Psoas muscle (tissue), 8 donors: ENCODE measurements around the gene ABR. TPM values are rescaled to one million over a fixed set of nuclear protein-coding genes. Genes with fewer than 3 reads are reported as not detected.

Experiments
- ATAC-seq, 4 donors: fragments of 200-7000 bp; cut with Tn5 transposase; one replicate each; pipeline ENCODE4 v1.9.1; 2020; ENCODE audit warnings: moderate library complexity in 3 of 4, mild to moderate bottlenecking in 2 of 4
- DNase-seq, 2 donors: peaks; one replicate each; pipeline ENCODE4 v3.0.0-alpha.2; 2020
- H3K27ac ChIP-seq: fragments of 200-600 bp; one replicate; pipeline ENCODE4 v1.8.0; 2022
- H3K27me3 ChIP-seq, 3 donors: fragments of 200-600 bp in 1 of 3; one replicate each; pipeline versions ENCODE4 v1.6.1 to v1.8.0; 2013 to 2022; ENCODE audit warnings: low read length in 2 of 3, mild to moderate bottlenecking in 2 of 3, moderate library complexity in 1 of 3; ENCODE audit not compliant: insufficient read depth in 3 of 3
- H3K36me3 ChIP-seq, 2 donors: fragments of 200-600 bp in 1 of 2; one replicate each; pipeline versions ENCODE4 v1.6.1 to v1.8.0; 2013 to 2022; ENCODE audit warnings: low read depth in 1 of 2, mild to moderate bottlenecking in 1 of 2, moderate library complexity in 1 of 2; ENCODE audit not compliant: insufficient read depth in 1 of 2
- H3K4me1 ChIP-seq: fragments of 200-600 bp; one replicate; pipeline ENCODE4 v1.8.0; 2022
- H3K4me3 ChIP-seq: fragments of 200-600 bp; one replicate; pipeline ENCODE4 v1.8.0; 2022; ENCODE audit warnings: mild to moderate bottlenecking
- H3K9me3 ChIP-seq: fragments of 200-600 bp; one replicate; pipeline ENCODE4 v1.8.0; 2022
- CTCF ChIP-seq: fragments of 200-600 bp; IDR thresholded peaks from one replicate; pipeline ENCODE4 v1.8.0; 2022; ENCODE audit warnings: antibody characterized with exemption
- WGBS, 3 donors: extraction: QIAGEN DNeasy Blood & Tissue Kit; methylation state at CpG; one replicate each; pipeline versions ENCODE4 v1.1.6 to v1.1.7; 2013; 5-methylcytosine and 5-hydroxymethylcytosine counted together
- intact Hi-C, 2 donors: fragments of 100-400 bp; cut with DNase I; formaldehyde crosslinking; loops; one replicate each; pipeline versions ENCODE4 v1.11.0 to v1.14.2; 2022
- polyA plus RNA-seq, 3 donors: library from polyadenylated mRNA; stranded (reverse); fragments of 200-250 nt; gene quantifications; one replicate each; pipeline ENCODE4 v1.2.3, GENCODE V29; 2013
- total RNA-seq, 4 donors: library from RNA; stranded (reverse); fragmentation: NEBNext Ultra II Directional in 2 of 4; extraction: Animal tissue kit (Norgen Biotek cat#: 25700) in 2 of 4; gene quantifications; one replicate each; pipeline versions ENCODE4 v1.2.1 to v1.2.4, GENCODE V29; 2021 to 2023
- donor health status: healthy with polysubstance abuse.
- donor health status: DM: no; HTN: no; CAD: no; lungs with moderate emphysema.
- donor health status: Bipolar disorder and iron deficiency.
- donor health status: healthy.
- donor health status: DM: yes; HTN: yes; CAD: no.
- donor health status: DM: no; HTN: no; CAD: no.
- donor health status: DM: no; HTN: no; CAD: no.
- donor health status: DM: yes; HTN: yes; CAD: no.

The ABR gene
- total and polyA plus RNA-seq, 7 donors, result 5.8 to 25.4 (median 9.8) TPM

GRCh38 chr17:1109606-1110540 lies 69.9 kb downstream of the ABR start:
- intact Hi-C loops, result no loop called here
- Histone ChIP-seq H3K36me3 (no peaks in the 10 kb centered on the region), H3K4me1 (peaks cover 42% of the 10 kb centered on the region), H3K27me3 (peaks cover 0 to 4% (median 0%) of the 10 kb centered on the region in 3 donors), H3K9me3 (no peaks in the 10 kb centered on the region), H3K27ac (peak overlapping the region; percentile 70), H3K4me3 (peak overlapping the region; percentile 79)
- DNase-seq (peak; percentile 51 to 76), ATAC-seq (peak; percentile 26 to 39 (median 32))
- 24 to 32% (median 24%) methylated on average over 22 to 34 of the region's 34 CpGs for WGBS, 3 donors
- no peak for TF ChIP-seq CTCF

GRCh38 chr17:1108765-1109605 lies 70.8 kb downstream of the ABR start:
- 0% methylated on average over 24 to 103 of the region's 103 CpGs for WGBS, 3 donors
- Histone ChIP-seq H3K27me3 (peaks cover 0 to 4% (median 0%) of the 10 kb centered on the region in 3 donors), H3K9me3 (no peaks in the 10 kb centered on the region), H3K36me3 (no peaks in the 10 kb centered on the region), H3K27ac (peak overlapping the region; percentile 70), H3K4me1 (peaks cover 49% of the 10 kb centered on the region), H3K4me3 (peak overlapping the region; percentile 79)
- DNase-seq (peak; percentile 68 to 81), ATAC-seq (peak; percentile 36 to 46 (median 44))
- intact Hi-C loops, result no loop called here
- TF ChIP-seq CTCF, result no peak

GRCh38 chr17:1108478-1108764 lies 71.4 kb downstream of the ABR start:
- Histone ChIP-seq H3K4me3 (peak overlapping the region; percentile 79), H3K27me3 (peaks cover 0 to 4% (median 0%) of the 10 kb centered on the region in 3 donors), H3K27ac (peak overlapping the region; percentile 70), H3K4me1 (peaks cover 54% of the 10 kb centered on the region), H3K36me3 (no peaks in the 10 kb centered on the region), H3K9me3 (no peaks in the 10 kb centered on the region)
- ATAC-seq, result peak; percentile 2 to 43 (median 16)
- no peak for DNase-seq
- intact Hi-C loops, result no loop called here
- 1 to 2% (median 2%) methylated on average over 15 to 16 of the region's 16 CpGs for WGBS, 3 donors
- no peak for TF ChIP-seq CTCF

DNA sequence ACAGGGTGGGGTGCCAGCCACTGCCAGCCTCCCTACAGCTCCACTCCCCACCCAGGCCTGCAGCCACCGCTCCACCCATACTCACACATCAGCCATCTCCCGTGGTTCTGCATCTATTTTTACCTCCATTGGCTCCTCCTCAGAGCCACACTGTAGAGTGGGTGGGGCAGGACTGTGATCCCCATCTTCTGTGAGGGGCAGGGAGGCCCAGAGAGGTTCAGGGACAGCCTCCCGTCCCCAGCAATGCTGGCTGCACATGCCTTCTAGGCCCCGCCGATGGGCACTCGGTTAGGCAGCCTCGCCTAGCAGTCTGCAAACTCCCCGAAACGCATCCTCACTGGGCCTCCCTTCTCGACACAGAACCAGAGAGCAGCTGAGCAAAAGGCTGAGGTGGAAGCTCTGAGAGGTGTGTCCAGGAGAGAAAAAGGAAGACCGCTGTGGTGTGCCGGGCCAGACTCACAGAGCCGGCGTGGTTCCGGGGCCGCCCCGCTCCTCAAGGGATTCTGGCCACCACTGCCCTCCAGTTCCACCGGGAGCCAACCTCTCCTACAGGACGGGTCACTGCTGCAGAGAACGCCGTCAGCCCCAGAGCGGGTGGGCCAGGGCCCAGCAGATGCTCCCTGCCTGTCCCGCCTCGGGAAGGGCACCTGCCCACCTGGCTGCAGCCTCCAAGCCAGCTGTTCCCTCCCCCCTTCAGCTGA lies 71.9 kb downstream of the ABR start:
- no peak for TF ChIP-seq CTCF
- intact Hi-C loops, result no loop called here
- 27 to 37% (median 31%) methylated on average over 22 to 24 of the region's 24 CpGs for WGBS, 3 donors
- peaks cover 58% of the 10 kb centered on the region for H3K4me1 ChIP-seq
- no peaks in the 10 kb centered on the region for H3K36me3 ChIP-seq
- peak overlapping the region; percentile 70 for H3K27ac ChIP-seq
- H3K27me3 ChIP-seq, result peaks cover 0 to 4% (median 0%) of the 10 kb centered on the region in 3 donors
- DNase-seq (no peak), ATAC-seq (peak in 3 of 4 donors; percentile 33 to 50 (median 46))
- no peaks in the 10 kb centered on the region for H3K9me3 ChIP-seq
- H3K4me3 ChIP-seq, result peak overlapping the region; percentile 79
